GM13977 (cell line): ENCODE results near the gene PADI1.

Experiments
- DNase-seq: peaks from one replicate; pipeline ENCODE4 v3.0.0; 2012; ENCODE audit warnings: low spot score
- CTCF ChIP-seq: IDR thresholded peaks from 2 replicates; pipeline ENCODE4 v1.5.1; 2012; ENCODE audit warnings: mild to moderate bottlenecking, control low read depth; ENCODE audit not compliant: insufficient read depth; ENCODE audit errors: extremely low read depth, missing control alignments
- in situ Hi-C: fragments of 300-500 bp; cut with MboI; formaldehyde crosslinking; loops from one replicate; pipeline ENCODE4 v1.12.0; 2022; ENCODE audit warnings: low sequenced_read_pairs, low pct_unique_long_range_greater_than_20kb, mixed read lengths, inconsistent platforms; ENCODE audit not compliant: unreplicated experiment

Gene PADI1

GRCh38 chr1:17295292-17295691 is 90.4 kb downstream of the PADI1 start:
- in situ Hi-C loops, result no loop called here
- no peak for DNase-seq
- TF ChIP-seq CTCF, result no peak
